Esophagus squamous epithelium (tissue), 4 donors: ENCODE results near the gene BBX.

ENCODE experiments used
- POLR2A ChIP-seq, 4 donors: fragments of 450-650 bp; IDR thresholded peaks; one replicate each; pipeline ENCODE4 v1.6.1; 2017; ENCODE audit warnings: antibody characterized with exemption in 4 of 4, mild to moderate bottlenecking in 4 of 4, moderate library complexity in 3 of 4
- TF ChIP-seq, protein P1 (sequence below), 6 experiments: fragments of 450-650 bp in 4 of 6; fragments of 200-600 bp in 2 of 6; sonication (generic) in 2 of 6; IDR thresholded peaks; one replicate each; pipeline ENCODE4 v1.5.1; 2016 to 2019; ENCODE audit warnings: antibody characterized with exemption in 6 of 6, mild to moderate bottlenecking in 4 of 6, moderate library complexity in 4 of 6

DNA sequence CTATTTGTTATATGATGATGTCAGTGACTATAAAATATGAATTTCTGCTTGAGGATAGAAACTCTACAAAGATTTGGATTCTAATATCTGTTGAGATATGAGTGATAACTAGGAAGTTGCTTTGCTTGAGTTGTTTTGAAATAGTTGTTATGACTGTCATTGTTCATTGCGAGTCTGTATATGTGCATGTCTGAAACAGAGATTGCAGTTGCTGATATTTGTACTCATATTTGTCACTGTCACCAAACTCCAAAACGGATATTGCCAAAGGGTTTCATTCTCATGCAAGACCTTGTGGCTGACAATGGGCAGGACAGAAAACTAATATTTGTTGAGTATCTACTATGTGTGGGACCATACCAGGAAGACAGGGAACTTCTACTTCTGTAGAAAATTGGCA is 327.9 kb downstream of the BBX start:
- TF ChIP-seq, protein P1, sequence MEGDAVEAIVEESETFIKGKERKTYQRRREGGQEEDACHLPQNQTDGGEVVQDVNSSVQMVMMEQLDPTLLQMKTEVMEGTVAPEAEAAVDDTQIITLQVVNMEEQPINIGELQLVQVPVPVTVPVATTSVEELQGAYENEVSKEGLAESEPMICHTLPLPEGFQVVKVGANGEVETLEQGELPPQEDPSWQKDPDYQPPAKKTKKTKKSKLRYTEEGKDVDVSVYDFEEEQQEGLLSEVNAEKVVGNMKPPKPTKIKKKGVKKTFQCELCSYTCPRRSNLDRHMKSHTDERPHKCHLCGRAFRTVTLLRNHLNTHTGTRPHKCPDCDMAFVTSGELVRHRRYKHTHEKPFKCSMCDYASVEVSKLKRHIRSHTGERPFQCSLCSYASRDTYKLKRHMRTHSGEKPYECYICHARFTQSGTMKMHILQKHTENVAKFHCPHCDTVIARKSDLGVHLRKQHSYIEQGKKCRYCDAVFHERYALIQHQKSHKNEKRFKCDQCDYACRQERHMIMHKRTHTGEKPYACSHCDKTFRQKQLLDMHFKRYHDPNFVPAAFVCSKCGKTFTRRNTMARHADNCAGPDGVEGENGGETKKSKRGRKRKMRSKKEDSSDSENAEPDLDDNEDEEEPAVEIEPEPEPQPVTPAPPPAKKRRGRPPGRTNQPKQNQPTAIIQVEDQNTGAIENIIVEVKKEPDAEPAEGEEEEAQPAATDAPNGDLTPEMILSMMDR (IDR thresholded peaks at IDR 0.05): no peak
- no peak for TF ChIP-seq POLR2A (IDR thresholded peaks at IDR 0.05)
